ENCODE data around the gene RNASE3. TPM values are rescaled to one million over a fixed set of nuclear protein-coding genes. Genes with fewer than 3 reads are reported as not detected.
"Not testable (repeated sequence)": the region's sequence is repeated elsewhere in the genome, so short reads cannot be mapped to it uniquely, and the experiment has no call there.

RNASE3 gene
- total RNA-seq, 1 experiment from 2014 or later, result not detected

- in situ Hi-C loops (cut with HindIII; ENCODE audit: low pct_unique_long_range_greater_than_20kb, low sequenced_read_pairs), result no loop called here
- peak; percentile 8 for DNase-seq (ENCODE audit: low read depth, low spot score)
Observed at GRCh38 chr14:20904393-20905029, 13.3 kb downstream of the RNASE3 start.

- no peak for DNase-seq (ENCODE audit: low read depth, low spot score)
- in situ Hi-C loops (cut with HindIII; ENCODE audit: low pct_unique_long_range_greater_than_20kb, low sequenced_read_pairs), result no loop called here
Observed at GRCh38 chr14:20905676-20906075, 14.5 kb downstream of the RNASE3 start.

GRCh38 chr14:20907214-20907613 is 16.0 kb downstream of the RNASE3 start:
- no peak for DNase-seq (ENCODE audit: low read depth, low spot score)
- in situ Hi-C loops (cut with HindIII; ENCODE audit: low pct_unique_long_range_greater_than_20kb, low sequenced_read_pairs), result no loop called here

GRCh38 chr14:20910822-20911221 is 19.6 kb downstream of the RNASE3 start:
- in situ Hi-C loops (cut with HindIII; ENCODE audit: low pct_unique_long_range_greater_than_20kb, low sequenced_read_pairs); DNase-seq (ENCODE audit: low read depth, low spot score): not testable (repeated sequence)

DNA sequence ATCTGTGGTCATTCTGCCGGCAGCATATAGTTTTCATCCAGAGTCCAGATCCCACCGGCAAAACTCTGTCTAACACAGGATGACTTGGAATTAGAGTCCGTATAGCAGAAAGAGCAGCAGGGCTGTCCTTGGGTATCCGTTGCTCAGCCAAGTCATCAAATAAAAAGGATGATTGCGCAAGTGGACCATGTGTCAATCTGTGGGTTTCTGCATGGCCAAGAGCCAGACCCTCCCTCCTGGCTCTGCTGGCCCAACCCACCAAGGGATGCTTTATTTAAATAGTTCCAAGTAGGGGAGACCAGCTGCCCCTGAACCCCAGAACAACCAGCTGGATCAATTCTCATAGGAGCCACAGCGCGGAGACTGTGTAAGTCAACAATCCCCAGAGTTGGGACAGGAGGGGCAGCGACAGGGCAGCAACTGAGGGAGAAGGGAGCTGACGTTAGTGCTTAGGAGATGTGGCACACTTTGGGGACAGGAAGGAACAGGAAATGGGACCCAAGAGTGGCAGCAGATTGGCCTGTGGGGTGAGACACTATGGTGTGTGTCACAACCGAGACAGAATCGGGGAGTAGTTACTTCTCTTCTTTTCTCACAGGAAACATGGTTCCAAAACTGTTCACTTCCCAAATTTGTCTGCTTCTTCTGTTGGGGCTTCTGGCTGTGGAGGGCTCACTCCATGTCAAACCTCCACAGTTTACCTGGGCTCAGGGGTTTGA is 28.0 kb downstream of the RNASE3 start:
- in situ Hi-C loops (cut with HindIII; ENCODE audit: low pct_unique_long_range_greater_than_20kb, low sequenced_read_pairs); DNase-seq (ENCODE audit: low read depth, low spot score): not testable (repeated sequence)

GRCh38 chr14:20923766-20924297 is 32.6 kb downstream of the RNASE3 start:
- DNase-seq (ENCODE audit: low read depth, low spot score); in situ Hi-C loops (cut with HindIII; ENCODE audit: low pct_unique_long_range_greater_than_20kb, low sequenced_read_pairs): not testable (repeated sequence)

- in situ Hi-C loops (cut with HindIII; ENCODE audit: low pct_unique_long_range_greater_than_20kb, low sequenced_read_pairs), result no loop called here
- peak; percentile 70 for DNase-seq (ENCODE audit: low read depth, low spot score)
Observed at GRCh38 chr14:20934148-20934762, 43.1 kb downstream of the RNASE3 start.

DNA sequence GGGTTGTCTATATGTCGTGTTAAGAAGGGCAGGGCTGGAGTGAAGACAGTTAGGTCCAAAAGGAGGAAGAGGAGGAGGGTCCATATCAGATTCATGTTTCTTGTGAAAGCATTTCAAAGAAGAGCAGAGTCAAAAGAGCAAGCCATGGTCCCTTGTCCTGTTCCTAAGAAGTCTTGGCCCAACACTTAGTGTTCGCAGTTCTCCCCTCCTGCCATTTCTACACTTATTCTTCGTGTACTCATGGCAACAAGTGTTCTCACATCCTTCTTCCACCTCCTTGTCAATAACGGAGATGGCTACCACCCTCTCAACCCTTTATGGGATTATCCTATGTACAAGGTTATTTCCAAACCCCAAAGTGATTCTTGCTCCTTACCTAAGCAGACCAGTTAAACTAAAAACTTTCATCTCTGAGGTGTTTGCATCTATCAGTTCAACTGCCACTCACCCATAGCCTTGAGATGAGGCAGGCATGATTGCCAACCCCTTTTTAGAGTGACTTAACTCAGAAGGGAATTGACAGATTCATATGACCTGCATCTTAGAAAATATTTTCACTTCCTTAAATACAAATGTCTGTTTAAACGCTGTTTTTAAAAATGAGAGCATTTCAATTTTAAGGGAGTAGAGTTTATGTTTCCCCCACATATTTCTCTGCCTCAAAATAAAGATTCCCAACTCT is 44.3 kb downstream of the RNASE3 start:
- in situ Hi-C loops (cut with HindIII; ENCODE audit: low pct_unique_long_range_greater_than_20kb, low sequenced_read_pairs), result no loop called here
- DNase-seq (ENCODE audit: low read depth, low spot score), result no peak

Other genes starting within 250 kb of the RNASE3 start
- gene OR6S1, start 249.7 kb upstream of the RNASE3 start, total RNA-seq (2014; rRNA removed; shearing (Covaris generic)), result not detected in 2 replicates
- gene RNASE4, start 206.8 kb upstream of the RNASE3 start, total RNA-seq (2014; rRNA removed; shearing (Covaris generic)), result 0.82 and 2.7 TPM in 2 replicates
- 5.2 TPM in 2 replicates for gene ANG, start 202.6 kb upstream of the RNASE3 start, total RNA-seq (2014; rRNA removed; shearing (Covaris generic))
- not detected in 2 replicates for gene EDDM3A, start 145.5 kb upstream of the RNASE3 start, total RNA-seq (2014; rRNA removed; shearing (Covaris generic))
- not detected in 2 replicates for gene EDDM3B, start 123.0 kb upstream of the RNASE3 start, total RNA-seq (2014; rRNA removed; shearing (Covaris generic))
- gene RNASE6, start 110.1 kb upstream of the RNASE3 start, total RNA-seq (2014; rRNA removed; shearing (Covaris generic)), result not detected in 2 replicates
- 0.21 TPM in 1 of 2 replicates, not detected in the other for gene RNASE1, start 88.5 kb upstream of the RNASE3 start, total RNA-seq (2014; rRNA removed; shearing (Covaris generic))
- not detected in 2 replicates for gene RNASE2, start 64.1 kb downstream of the RNASE3 start, total RNA-seq (2014; rRNA removed; shearing (Covaris generic))
- gene METTL17, start 98.6 kb downstream of the RNASE3 start, total RNA-seq (2014; rRNA removed; shearing (Covaris generic)), result 38.0 and 47.1 TPM in 2 replicates
- gene SLC39A2, start 107.9 kb downstream of the RNASE3 start, total RNA-seq (2014; rRNA removed; shearing (Covaris generic)), result not detected in 2 replicates
- 12.0 and 13.4 TPM in 2 replicates for gene NDRG2, start 133.7 kb downstream of the RNASE3 start, total RNA-seq (2014; rRNA removed; shearing (Covaris generic))
- not detected in 2 replicates for gene TPPP2, start 138.8 kb downstream of the RNASE3 start, total RNA-seq (2014; rRNA removed; shearing (Covaris generic))
- gene RNASE13, start 143.4 kb downstream of the RNASE3 start, total RNA-seq (2014; rRNA removed; shearing (Covaris generic)), result not detected in 2 replicates
- gene RNASE7, start 151.0 kb downstream of the RNASE3 start, total RNA-seq (2014; rRNA removed; shearing (Covaris generic)), result not detected in 2 replicates
- not detected in 2 replicates for gene RNASE8, start 166.4 kb downstream of the RNASE3 start, total RNA-seq (2014; rRNA removed; shearing (Covaris generic))
- 16.0 and 19.7 TPM in 2 replicates for gene ARHGEF40, start 178.9 kb downstream of the RNASE3 start, total RNA-seq (2014; rRNA removed; shearing (Covaris generic))
- gene ZNF219, start 207.3 kb downstream of the RNASE3 start, total RNA-seq (2014; rRNA removed; shearing (Covaris generic)), result 5.5 and 5.9 TPM in 2 replicates
- 0.11 TPM in 1 of 2 replicates, not detected in the other for gene TMEM253, start 209.7 kb downstream of the RNASE3 start, total RNA-seq (2014; rRNA removed; shearing (Covaris generic))

Measured in SK-MEL-5 (cell line).